HG03103 (cell line): ENCODE measurements around the gene RFPL1.

ENCODE experiments used
- ATAC-seq: cut with Tn5 transposase; IDR thresholded peaks from one replicate; pipeline ENCODE4 v1.9.1; 2021; ENCODE audit warnings: low read depth; ENCODE audit not compliant: unreplicated experiment

The RFPL1 gene

GRCh38 chr22:29435236-29436136, 2.9 kb upstream of the RFPL1 start:
- no peak for ATAC-seq

DNA sequence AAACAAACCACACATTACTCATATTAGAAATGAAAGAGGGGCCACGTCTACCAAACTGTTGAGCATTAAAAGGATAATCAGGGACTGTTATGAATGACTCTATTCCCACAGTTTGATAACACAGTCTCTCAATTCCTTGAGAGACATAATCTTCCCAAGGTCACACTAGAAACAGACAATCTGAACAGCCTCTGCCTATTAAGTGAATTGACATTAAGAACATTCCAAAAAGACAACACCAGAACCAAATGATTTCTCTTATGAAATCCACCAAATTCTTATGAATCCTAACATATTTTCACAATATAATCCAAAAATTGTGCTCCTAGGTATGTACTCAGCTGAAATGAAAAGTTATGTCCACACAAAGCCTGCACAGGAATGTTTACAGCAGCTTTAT, 4.6 kb downstream of the RFPL1 start:
- no peak for ATAC-seq

DNA sequence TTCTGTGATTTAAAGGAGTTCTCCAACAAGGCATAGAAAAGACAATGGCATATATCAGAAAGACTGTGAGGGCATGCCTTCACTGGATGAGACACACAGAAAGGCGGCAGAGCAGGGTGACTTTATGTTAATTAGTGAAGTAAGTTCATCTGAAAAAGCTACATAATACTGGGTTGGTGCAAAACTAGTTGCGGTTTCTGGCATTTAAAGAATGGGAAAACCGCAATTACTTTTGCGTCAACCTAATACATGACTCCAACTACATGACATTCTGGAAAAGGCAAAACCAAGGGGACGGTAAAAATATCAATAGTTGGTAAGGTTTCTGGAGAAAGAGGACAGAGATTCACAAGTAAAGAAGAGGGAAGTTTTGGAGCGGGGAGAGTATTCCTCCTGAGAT, 5.1 kb downstream of the RFPL1 start:
- ATAC-seq, result no peak

GRCh38 chr22:29443861-29444792, 5.7 kb downstream of the RFPL1 start:
- ATAC-seq, result no peak

DNA sequence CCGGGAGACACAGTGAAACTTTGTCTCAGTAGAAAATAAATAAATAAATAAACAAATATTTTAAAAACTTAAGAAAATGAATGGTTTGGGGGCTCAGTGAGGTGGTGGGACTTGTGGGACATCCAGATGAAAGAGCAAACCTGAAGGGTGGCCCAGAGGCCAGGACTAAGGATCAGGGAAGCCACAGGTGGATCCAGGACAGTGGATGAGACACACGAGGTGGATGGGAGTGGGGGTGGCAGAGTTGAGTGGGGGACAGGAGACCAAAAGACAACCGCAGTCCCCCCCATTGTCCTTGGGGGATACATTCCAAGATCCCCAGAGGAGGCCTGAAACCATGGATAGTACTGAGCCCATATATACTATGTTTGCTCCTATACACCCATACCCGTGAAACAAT, 7.1 kb downstream of the RFPL1 start:
- no peak for ATAC-seq

DNA sequence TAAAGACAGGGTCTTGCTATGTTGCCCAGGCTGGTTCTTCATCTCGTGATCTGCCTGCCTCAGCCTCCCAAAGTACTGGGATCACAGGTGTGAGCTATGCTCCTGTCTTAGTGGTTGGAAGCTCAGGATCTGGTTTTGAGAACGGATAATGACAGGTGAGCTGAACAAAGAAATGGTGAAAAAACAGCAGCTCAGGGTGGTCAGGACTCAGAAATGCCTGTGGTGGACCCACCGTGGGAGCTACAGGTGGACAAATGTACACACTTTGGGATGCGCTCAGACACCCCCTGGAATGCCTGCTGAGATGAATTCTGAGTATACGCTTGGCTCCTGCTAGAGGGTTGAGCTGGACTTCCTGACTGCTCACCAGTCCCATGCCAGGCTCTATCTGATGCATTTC, 9.5 kb downstream of the RFPL1 start:
- no peak for ATAC-seq

DNA sequence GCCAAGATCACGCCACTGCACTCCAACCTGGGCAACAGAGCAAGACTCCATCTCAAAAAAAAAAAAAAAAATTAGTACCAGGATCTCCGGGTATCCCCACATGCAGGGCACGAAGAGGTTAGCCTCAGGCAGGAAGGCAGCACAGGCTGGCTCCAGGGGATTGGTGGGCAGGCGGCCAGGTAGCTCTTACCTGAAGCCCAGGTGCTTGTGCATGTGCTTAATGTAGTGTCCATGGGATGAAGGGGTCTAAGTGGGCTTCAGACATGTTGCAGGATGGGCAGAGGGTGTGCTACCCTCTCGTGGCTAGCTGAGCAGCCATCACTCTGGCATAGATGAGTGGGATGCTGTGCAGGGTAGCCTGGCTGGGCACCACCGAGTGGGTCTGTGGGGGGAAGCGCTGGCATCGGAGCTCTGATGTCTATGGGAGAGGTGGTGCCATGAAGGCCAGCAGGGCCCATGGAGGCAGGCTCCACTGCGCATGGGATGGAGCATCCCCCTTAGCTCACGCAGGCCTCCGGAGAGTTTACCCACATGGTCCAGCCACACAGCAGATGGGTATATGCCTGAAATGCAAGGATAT, 11.0 kb downstream of the RFPL1 start:
- ATAC-seq, result no peak

DNA sequence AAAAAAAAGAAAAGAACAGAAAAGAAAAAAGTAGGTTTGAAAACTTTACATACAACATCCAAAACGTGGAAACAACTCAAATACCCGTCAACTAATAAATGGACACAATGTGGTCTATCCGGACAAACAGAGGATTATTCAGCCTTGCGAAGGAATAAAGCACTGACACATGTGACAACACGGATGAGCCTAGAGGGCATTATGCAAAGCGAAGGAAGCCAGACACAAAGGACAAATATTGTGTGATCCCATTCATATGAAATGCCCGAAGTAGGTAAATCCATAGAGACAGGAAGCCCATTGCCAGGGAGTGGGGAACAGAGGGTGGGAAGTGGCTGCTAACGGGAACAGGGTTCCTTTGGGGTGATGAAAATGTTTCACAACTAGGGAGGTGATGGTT, 11.8 kb downstream of the RFPL1 start:
- ATAC-seq, result no peak

GRCh38 chr22:29451863-29452262, 13.5 kb downstream of the RFPL1 start:
- no peak for ATAC-seq

DNA sequence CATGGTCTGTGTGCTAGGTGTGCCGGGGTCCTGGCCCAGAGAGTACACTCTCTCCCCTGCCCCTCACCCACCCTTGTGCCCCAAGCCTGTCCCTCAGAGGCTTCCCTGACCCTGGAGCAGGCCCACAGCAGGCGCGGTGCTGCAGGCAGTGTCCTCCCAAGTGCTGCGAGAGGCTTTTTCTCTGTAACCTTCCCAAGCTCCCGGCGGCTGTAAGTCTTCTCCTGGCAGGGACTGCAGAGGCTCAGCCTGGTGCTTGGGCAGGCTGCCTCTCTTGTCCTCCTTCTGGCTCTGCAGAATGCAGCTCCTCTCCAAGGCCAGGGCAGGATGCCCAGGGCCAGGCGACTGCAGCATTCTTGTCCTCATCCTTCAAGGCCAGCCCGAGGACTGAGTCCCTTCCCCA, 15.9 kb downstream of the RFPL1 start:
- no peak for ATAC-seq

- ATAC-seq, result no peak
These were observed 17.9 kb downstream of the RFPL1 start for GRCh38 chr22:29456211-29456671.

DNA sequence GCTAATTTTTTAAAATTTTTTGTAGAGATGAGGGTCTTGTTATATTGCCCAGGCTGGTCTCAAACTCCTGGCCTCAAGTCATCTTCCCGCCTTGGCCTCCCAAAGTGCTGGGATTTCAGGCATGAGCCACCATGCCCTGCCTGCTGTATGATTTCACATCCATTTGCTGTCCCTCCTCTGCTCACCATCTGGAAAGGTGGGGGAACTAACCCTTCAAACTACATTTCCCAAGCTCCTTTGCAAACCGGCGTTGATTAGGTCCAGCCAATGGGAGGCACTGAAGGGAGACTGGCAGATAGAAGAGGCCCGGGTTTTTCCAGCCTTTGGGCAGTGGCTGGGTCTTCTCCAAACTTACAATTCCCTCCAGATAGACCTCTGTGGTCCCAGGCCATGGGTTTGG, 19.3 kb downstream of the RFPL1 start:
- no peak for ATAC-seq

GRCh38 chr22:29458551-29458950, 20.2 kb downstream of the RFPL1 start:
- ATAC-seq, result no peak

GRCh38 chr22:29459773-29460172, 21.4 kb downstream of the RFPL1 start:
- no peak for ATAC-seq

GRCh38 chr22:29461263-29461662, 22.9 kb downstream of the RFPL1 start:
- ATAC-seq, result no peak

DNA sequence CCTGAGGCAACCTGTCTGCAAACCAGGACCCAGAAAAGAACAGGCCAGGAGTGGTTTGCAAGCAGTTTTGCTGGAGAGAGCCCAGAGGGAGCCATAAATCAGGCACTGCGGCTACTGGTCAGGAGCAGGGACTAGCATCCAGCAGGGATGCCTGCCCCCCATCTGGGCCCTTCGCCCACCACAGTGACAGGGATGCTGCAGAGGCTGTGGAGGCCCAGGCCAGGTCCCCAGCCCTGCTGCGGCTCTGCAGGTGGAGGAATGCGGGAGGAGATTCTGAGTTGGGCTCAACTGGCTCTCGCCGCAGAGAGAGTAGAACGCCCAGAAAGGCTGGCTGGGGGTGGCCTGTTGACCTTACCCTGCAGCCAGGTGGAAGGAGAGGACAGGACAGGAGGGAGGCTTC, 25.2 kb downstream of the RFPL1 start:
- ATAC-seq, result no peak

- no peak for ATAC-seq
These were observed 26.2 kb downstream of the RFPL1 start for GRCh38 chr22:29464581-29464980.

GRCh38 chr22:29469755-29470154, 31.4 kb downstream of the RFPL1 start:
- ATAC-seq, result no peak

DNA sequence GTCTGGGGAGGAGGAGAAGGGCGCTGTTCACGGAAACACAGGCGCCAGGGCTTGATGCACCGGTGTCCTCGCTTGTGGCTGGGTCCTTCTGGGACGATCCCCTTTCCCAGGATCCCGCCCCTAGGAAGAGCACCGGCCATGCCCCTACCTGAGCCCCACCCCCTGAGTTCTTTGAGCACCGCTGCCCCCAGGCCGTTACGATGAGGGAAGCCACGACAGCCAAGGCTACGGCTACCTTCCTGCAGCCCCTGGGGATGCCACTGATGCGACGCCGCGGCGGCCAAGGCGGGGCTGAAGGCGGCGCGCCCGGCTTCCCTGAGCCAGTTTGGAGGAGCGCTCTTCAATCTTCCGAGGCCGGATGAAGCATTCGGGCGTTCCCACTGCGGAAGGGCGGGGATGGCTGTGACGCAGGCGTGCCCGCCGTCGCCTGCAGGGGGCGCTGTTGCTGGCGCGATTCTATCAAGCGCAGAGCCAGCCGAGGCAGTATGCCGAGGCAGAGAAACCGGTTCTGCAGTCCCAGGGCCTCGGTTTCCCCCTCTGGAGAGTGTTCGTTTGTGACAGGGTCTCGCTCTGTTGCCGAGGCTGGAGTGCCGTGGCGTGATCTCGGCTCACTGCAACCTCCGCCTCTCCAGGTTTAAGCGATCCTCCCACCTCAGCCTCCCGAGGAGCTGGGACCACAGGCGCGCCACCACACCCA, 31.9 kb downstream of the RFPL1 start:
- no peak for ATAC-seq

DNA sequence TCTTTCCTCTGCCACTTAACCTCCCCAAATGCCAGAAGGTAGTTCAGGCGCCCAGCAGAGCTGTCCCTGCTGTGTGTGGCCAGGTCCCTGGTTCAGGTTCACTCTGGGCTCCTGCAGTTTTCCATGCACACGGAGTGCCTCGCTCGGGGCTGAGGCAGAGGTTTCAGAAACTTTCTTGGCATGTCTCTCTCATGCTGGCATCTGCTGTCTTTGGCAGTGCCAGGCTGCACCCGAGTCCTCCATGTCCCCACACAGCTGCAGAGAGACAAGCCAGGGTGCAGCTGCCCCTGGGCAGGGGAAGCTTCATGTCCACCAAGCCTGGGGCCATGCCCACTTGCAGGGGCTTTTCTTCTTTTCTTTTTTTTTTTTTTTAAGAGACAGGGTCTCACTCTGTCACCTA, 34.6 kb downstream of the RFPL1 start:
- no peak for ATAC-seq
